GM21381 (cell line): ENCODE results near the gene MRGPRE.

Experiments
- ATAC-seq: cut with Tn5 transposase; IDR thresholded peaks from one replicate; pipeline ENCODE4 v1.9.1; 2021; ENCODE audit warnings: mild to moderate bottlenecking, moderate library complexity; ENCODE audit not compliant: unreplicated experiment

Gene MRGPRE

GRCh38 chr11:3216027-3216525 lies 16.1 kb downstream of the MRGPRE start:
- no peak for ATAC-seq

- ATAC-seq: no peak
Measured at GRCh38 chr11:3215346-3216026, 16.7 kb downstream of the MRGPRE start.

- ATAC-seq: no peak
Measured at GRCh38 chr11:3214420-3214699, 17.9 kb downstream of the MRGPRE start.

- no peak for ATAC-seq
Measured at GRCh38 chr11:3213659-3214419, 18.4 kb downstream of the MRGPRE start.

- ATAC-seq: no peak
Measured at GRCh38 chr11:3208272-3208671, 23.9 kb downstream of the MRGPRE start.

- no peak for ATAC-seq
Measured at GRCh38 chr11:3207526-3208189, 24.6 kb downstream of the MRGPRE start.

GRCh38 chr11:3206922-3207204 lies 25.4 kb downstream of the MRGPRE start:
- ATAC-seq: no peak

GRCh38 chr11:3206156-3206921 lies 25.9 kb downstream of the MRGPRE start:
- no peak for ATAC-seq

GRCh38 chr11:3205261-3206155 lies 26.7 kb downstream of the MRGPRE start:
- ATAC-seq: no peak

GRCh38 chr11:3204141-3205015 lies 27.8 kb downstream of the MRGPRE start:
- no peak for ATAC-seq

GRCh38 chr11:3203221-3204043 lies 28.8 kb downstream of the MRGPRE start:
- no peak for ATAC-seq

GRCh38 chr11:3202759-3203158 lies 29.5 kb downstream of the MRGPRE start:
- no peak for ATAC-seq

- no peak for ATAC-seq
Measured at GRCh38 chr11:3202305-3202704, 29.9 kb downstream of the MRGPRE start.

GRCh38 chr11:3201677-3202181 lies 30.5 kb downstream of the MRGPRE start:
- ATAC-seq: no peak

- no peak for ATAC-seq
Measured at GRCh38 chr11:3201112-3201581, 31.1 kb downstream of the MRGPRE start.

- ATAC-seq: no peak
Measured at GRCh38 chr11:3200388-3201111, 31.7 kb downstream of the MRGPRE start.

- no peak for ATAC-seq
Measured at GRCh38 chr11:3199537-3200295, 32.5 kb downstream of the MRGPRE start.
